Glutamatergic neuron (in vitro differentiated cells): ENCODE measurements around the gene ADARB1. TPM values are rescaled to one million over a fixed set of nuclear protein-coding genes. Genes with fewer than 3 reads are reported as not detected.

Experiments used
- DNase-seq: peaks from one replicate; pipeline ENCODE4 v3.0.0; 2022
- H3K27ac Mint-ChIP-seq: one replicate; pipeline ENCODE4 v1.8.0; 2020; ENCODE audit warnings: mild to moderate bottlenecking, mixed read lengths, inconsistent platforms; ENCODE audit not compliant: unreplicated experiment
- H3K27me3 Mint-ChIP-seq: one replicate; pipeline ENCODE4 v1.8.0; 2020; ENCODE audit warnings: mild to moderate bottlenecking, moderate library complexity, mixed read lengths, inconsistent platforms; ENCODE audit not compliant: unreplicated experiment
- H3K36me3 Mint-ChIP-seq: one replicate; pipeline ENCODE4 v1.8.0; 2020; ENCODE audit warnings: mild to moderate bottlenecking, mixed read lengths, inconsistent platforms; ENCODE audit not compliant: unreplicated experiment
- H3K4me1 Mint-ChIP-seq: one replicate; pipeline ENCODE4 v1.8.0; 2020; ENCODE audit warnings: mild to moderate bottlenecking, low read depth, mixed read lengths, inconsistent platforms; ENCODE audit not compliant: unreplicated experiment
- H3K4me3 Mint-ChIP-seq: one replicate; pipeline ENCODE4 v1.8.0; 2020; ENCODE audit warnings: mild to moderate bottlenecking, mixed read lengths, inconsistent platforms; ENCODE audit not compliant: unreplicated experiment
- H3K9me3 Mint-ChIP-seq: one replicate; pipeline ENCODE4 v1.8.0; 2020; ENCODE audit warnings: mild to moderate bottlenecking, moderate library complexity, mixed read lengths, inconsistent platforms; ENCODE audit not compliant: unreplicated experiment
- CTCF ChIP-seq: fragments of 200-600 bp; sonication (generic); IDR thresholded peaks from one replicate; pipeline ENCODE4 v1.5.0; 2021; ENCODE audit not compliant: partially characterized antibody, unreplicated experiment
- total RNA-seq: library from RNA; stranded (reverse); fragmentation: NEBNext Ultra II Directional; extraction: Animal tissue kit (Norgen Biotek cat#: 25700); gene quantifications from one replicate; pipeline ENCODE4 v1.2.1, GENCODE V29; 2021; ENCODE audit not compliant: unreplicated experiment

ADARB1 gene
- total RNA-seq, 1 donor from 2014 or later, result 49.2 TPM

DNA sequence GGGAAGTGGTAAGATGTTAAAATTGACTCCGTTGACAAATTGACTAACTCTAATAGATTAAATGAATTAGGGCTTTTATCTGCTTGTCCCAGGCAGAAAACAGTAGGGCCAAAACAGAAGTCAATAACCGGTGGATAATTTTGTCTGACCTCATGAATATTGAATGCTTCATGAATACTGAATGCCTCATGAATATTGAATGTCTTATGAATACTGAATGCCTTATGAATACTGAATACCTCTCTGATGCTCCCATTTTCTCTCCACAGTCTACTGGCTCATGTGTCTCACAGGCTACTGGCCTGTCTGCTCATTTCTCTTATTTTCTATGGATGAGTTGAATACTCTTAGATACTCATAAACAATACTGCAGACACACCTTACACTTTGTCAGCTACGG lies 157.3 kb downstream of the ADARB1 start:
- no peak for DNase-seq
- no peak for TF ChIP-seq CTCF
- no peak overlapping the region for H3K4me3 Mint-ChIP-seq
- peaks cover 3% of the 10 kb centered on the region for H3K4me1 Mint-ChIP-seq
- H3K9me3 Mint-ChIP-seq, result no peaks in the 10 kb centered on the region
- H3K27ac Mint-ChIP-seq, result no peak overlapping the region
- H3K27me3 Mint-ChIP-seq, result peaks cover 2% of the 10 kb centered on the region
- H3K36me3 Mint-ChIP-seq, result peaks cover 5% of the 10 kb centered on the region

- H3K4me1 Mint-ChIP-seq, result peaks cover 3% of the 10 kb centered on the region
- H3K27me3 Mint-ChIP-seq, result no peaks in the 10 kb centered on the region
- H3K4me3 Mint-ChIP-seq, result no peak overlapping the region
- no peak for TF ChIP-seq CTCF
- no peak overlapping the region for H3K27ac Mint-ChIP-seq
- peaks cover 1% of the 10 kb centered on the region for H3K36me3 Mint-ChIP-seq
- DNase-seq, result no peak
- H3K9me3 Mint-ChIP-seq, result no peaks in the 10 kb centered on the region
These were observed 159.7 kb downstream of the ADARB1 start for GRCh38 chr21:45234127-45234526.

DNA sequence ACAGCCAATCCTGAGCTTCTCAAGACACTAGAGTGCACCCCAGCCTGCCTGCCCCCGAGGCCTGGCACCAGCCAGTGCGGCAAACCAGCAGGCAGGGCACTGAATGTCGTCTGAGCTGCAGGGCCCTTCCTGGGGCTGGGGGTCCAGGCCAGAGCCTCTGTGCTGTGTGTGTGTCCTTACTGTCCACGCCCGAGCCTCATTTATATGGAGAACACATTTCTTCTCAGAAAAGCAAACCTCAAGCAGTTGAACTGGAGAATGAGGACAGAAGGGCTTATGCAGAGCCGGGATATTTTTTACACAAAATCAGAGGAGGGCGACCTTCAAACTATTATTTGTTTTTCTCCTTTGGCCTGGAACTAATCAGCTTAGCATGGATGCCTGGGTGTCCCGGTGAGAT lies 160.6 kb downstream of the ADARB1 start:
- Mint-ChIP-seq H3K9me3 (no peaks in the 10 kb centered on the region), H3K36me3 (no peaks in the 10 kb centered on the region), H3K4me1 (peaks cover 3% of the 10 kb centered on the region), H3K4me3 (no peak overlapping the region), H3K27ac (no peak overlapping the region), H3K27me3 (no peaks in the 10 kb centered on the region)
- no peak for DNase-seq
- no peak for TF ChIP-seq CTCF

GRCh38 chr21:45235488-45235887 lies 161.1 kb downstream of the ADARB1 start:
- H3K27me3 Mint-ChIP-seq, result peaks cover under 1% of the 10 kb centered on the region
- no peak overlapping the region for H3K4me3 Mint-ChIP-seq
- peaks cover under 1% of the 10 kb centered on the region for H3K36me3 Mint-ChIP-seq
- peaks cover under 1% of the 10 kb centered on the region for H3K9me3 Mint-ChIP-seq
- no peak for TF ChIP-seq CTCF
- peaks cover 3% of the 10 kb centered on the region for H3K4me1 Mint-ChIP-seq
- no peak for DNase-seq
- H3K27ac Mint-ChIP-seq, result no peak overlapping the region

DNA sequence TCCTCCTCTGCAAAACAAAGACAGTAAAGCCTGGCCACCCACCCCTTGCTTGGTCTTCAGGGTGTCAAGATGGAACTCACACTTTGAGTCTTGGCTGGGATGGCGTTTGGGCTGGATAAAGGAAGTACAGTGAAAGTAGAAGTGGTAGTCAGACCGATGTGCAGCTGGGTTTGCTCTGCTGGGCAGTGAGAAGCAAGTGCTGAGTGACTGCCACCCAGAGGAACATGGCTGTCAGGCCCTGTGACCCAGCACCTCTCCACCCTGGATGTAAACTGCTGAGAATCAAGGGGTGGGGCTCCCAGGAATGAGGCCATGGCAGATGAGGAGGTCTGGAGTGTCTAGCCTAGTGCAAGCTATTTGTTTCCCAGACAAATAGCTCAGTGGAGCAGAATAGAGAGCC lies 162.1 kb downstream of the ADARB1 start:
- no peak for DNase-seq
- H3K4me3 Mint-ChIP-seq, result no peak overlapping the region
- H3K4me1 Mint-ChIP-seq, result peaks cover 3% of the 10 kb centered on the region
- peaks cover 3% of the 10 kb centered on the region for H3K9me3 Mint-ChIP-seq
- H3K36me3 Mint-ChIP-seq, result peaks cover 9% of the 10 kb centered on the region
- TF ChIP-seq CTCF, result no peak
- no peak overlapping the region for H3K27ac Mint-ChIP-seq
- peaks cover 2% of the 10 kb centered on the region for H3K27me3 Mint-ChIP-seq
